ENCODE results near the gene RASSF4.
"Not testable (repeated sequence)": the region's sequence is repeated elsewhere in the genome, so short reads cannot be mapped to it uniquely, and the experiment has no call there.

The RASSF4 gene

GRCh38 chr10:45006276-45007030 lies 46.9 kb downstream of the RASSF4 start:
- DNase-seq (ENCODE audit: low read depth), result no peak

- DNase-seq (ENCODE audit: low read depth), result no peak
Measured at GRCh38 chr10:45008524-45009161, 49.0 kb downstream of the RASSF4 start.

- not testable (repeated sequence) for DNase-seq (ENCODE audit: low read depth)
Measured at GRCh38 chr10:45014557-45014956, 55.0 kb downstream of the RASSF4 start.

- no peak for DNase-seq (ENCODE audit: low read depth)
Measured at GRCh38 chr10:45015590-45015989, 56.0 kb downstream of the RASSF4 start.

GRCh38 chr10:45023426-45023825 lies 63.8 kb downstream of the RASSF4 start:
- no peak for DNase-seq (ENCODE audit: low read depth)

GRCh38 chr10:45034301-45034700 lies 74.7 kb downstream of the RASSF4 start:
- DNase-seq (ENCODE audit: low read depth), result no peak

- DNase-seq (ENCODE audit: low read depth), result no peak
Measured at GRCh38 chr10:45035673-45036072, 76.1 kb downstream of the RASSF4 start.

- DNase-seq (ENCODE audit: low read depth), result no peak
Measured at GRCh38 chr10:45040921-45041542, 81.4 kb downstream of the RASSF4 start.

- DNase-seq (ENCODE audit: low read depth), result no peak
Measured at GRCh38 chr10:45044290-45044689, 84.7 kb downstream of the RASSF4 start.
